ENCODE measurements around the gene KRTAP4-6.
"Not testable (repeated sequence)": the region's sequence is repeated elsewhere in the genome, so short reads cannot be mapped to it uniquely, and the experiment has no call there.

The KRTAP4-6 gene

DNA sequence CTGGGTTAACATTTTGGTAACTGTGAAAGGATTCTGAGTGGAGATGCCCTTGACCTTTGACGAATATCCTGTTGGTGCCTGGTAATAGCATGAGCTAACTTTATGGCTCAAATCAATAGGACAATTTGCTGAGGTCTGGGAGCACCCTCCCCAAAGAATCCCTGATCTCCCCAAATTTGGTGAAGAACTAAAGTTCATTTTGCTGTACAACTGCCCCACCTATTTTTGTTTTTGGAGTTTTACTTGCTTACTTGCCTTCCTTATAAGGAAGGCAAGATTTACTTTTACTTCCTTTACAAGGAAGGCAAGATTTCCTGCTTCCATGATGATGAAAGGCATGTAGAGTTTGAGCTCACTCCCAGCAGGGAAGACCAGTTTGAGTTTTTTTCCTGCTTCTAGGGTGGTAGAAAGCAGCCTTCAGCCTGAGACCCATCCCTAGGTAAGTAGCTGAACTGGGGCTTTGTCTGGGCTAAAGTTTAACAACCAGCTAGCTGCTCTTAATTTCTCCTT lies 32.3 kb downstream of the KRTAP4-6 start:
- Mint-ChIP-seq H3K9me3 (peaks cover 25% of the 10 kb centered on the region), H3K36me3 (ENCODE audit: low read depth) (peaks cover 8% of the 10 kb centered on the region), H3K4me3 (no peak overlapping the region), H3K27me3 (ENCODE audit: low read depth, poor library complexity) (peaks cover 4% of the 10 kb centered on the region), H3K4me1 (no peaks in the 10 kb centered on the region), H3K27ac (no peak overlapping the region)
- DNase-seq = no peak
- TF ChIP-seq, protein P1, sequence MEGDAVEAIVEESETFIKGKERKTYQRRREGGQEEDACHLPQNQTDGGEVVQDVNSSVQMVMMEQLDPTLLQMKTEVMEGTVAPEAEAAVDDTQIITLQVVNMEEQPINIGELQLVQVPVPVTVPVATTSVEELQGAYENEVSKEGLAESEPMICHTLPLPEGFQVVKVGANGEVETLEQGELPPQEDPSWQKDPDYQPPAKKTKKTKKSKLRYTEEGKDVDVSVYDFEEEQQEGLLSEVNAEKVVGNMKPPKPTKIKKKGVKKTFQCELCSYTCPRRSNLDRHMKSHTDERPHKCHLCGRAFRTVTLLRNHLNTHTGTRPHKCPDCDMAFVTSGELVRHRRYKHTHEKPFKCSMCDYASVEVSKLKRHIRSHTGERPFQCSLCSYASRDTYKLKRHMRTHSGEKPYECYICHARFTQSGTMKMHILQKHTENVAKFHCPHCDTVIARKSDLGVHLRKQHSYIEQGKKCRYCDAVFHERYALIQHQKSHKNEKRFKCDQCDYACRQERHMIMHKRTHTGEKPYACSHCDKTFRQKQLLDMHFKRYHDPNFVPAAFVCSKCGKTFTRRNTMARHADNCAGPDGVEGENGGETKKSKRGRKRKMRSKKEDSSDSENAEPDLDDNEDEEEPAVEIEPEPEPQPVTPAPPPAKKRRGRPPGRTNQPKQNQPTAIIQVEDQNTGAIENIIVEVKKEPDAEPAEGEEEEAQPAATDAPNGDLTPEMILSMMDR (IDR thresholded peaks at IDR 0.05) = no peak

DNA sequence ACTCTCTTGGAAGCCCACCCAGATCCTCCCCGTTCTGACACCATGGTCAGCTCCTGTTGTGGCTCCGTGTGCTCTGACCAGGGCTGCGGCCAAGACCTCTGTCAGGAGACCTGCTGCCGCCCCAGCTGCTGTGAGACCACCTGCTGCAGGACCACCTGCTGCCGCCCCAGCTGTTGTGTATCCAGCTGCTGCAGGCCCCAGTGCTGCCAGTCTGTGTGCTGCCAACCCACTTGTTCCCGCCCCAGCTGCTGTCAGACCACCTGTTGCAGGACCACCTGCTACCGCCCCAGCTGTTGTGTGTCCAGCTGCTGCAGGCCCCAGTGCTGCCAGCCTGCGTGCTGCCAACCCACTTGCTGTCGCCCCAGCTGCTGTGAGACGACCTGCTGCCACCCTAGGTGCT lies 35.0 kb downstream of the KRTAP4-6 start, which contains the start of gene KRTAP4-9:
TSS of gene KRTAP4-9 (plus strand) at position 43 of the 400 bp plus-strand sequence. CDS start at position 43, 0 bp downstream.
- not testable (repeated sequence) for H3K4me3 Mint-ChIP-seq; H3K27ac Mint-ChIP-seq; H3K4me1 Mint-ChIP-seq; H3K36me3 Mint-ChIP-seq (ENCODE audit: low read depth); DNase-seq; H3K27me3 Mint-ChIP-seq (ENCODE audit: low read depth, poor library complexity); H3K9me3 Mint-ChIP-seq

DNA sequence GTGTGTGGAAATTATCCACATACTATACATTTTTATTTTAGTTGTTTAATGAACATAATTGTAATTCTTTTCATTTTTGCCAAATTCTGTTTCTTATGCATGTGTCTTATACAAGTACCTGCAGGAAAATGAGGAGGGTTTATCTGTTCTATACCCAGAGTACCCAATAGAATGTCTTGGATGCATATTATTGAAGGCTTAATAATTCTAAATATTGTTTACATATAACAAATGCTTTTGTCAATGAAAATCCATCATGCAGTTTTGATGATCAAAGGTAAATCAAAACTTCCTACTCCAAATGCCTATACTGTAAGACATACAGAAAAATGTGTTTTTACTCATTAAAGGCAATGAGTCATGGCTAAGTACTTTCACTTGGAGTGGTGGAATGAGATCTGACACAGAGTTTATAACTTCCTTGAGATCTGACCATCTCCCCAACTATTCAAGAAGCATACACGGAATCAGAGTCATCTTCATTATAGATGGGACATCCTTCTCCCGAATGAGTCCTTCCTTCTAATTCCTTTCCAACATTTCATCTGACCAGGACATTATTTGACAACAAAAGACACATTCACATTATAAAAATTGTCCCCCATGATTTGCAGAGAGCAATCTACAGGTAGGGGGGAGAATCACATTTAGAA lies 35.8 kb downstream of the KRTAP4-6 start:
- not testable (repeated sequence) for H3K4me1 Mint-ChIP-seq; H3K9me3 Mint-ChIP-seq; H3K27ac Mint-ChIP-seq; H3K27me3 Mint-ChIP-seq (ENCODE audit: low read depth, poor library complexity); DNase-seq; H3K36me3 Mint-ChIP-seq (ENCODE audit: low read depth); H3K4me3 Mint-ChIP-seq

DNA sequence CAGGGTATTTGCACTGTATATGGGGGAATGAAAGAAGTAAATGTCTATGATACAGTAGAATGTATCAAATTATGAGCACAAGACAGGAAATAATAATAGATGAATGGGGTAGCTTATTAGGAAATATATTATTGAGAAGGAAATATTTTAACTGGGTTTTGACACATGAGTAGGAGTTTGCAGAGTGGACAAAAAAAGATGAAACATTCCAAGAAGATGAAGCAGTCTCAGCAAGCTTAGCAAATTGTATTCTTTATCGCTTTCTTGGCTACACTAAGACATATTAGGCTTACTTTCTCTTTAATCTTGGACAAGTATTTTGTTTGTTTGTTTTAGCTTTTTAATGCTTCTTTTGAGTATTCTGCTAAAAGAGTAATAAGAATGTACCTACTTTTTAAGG lies 36.4 kb downstream of the KRTAP4-6 start:
- no peaks in the 10 kb centered on the region for H3K4me1 Mint-ChIP-seq
- no peaks in the 10 kb centered on the region for H3K9me3 Mint-ChIP-seq
- H3K4me3 Mint-ChIP-seq = no peak overlapping the region
- no peaks in the 10 kb centered on the region for H3K36me3 Mint-ChIP-seq (ENCODE audit: low read depth)
- peaks cover 4% of the 10 kb centered on the region for H3K27me3 Mint-ChIP-seq (ENCODE audit: low read depth, poor library complexity)
- H3K27ac Mint-ChIP-seq = no peak overlapping the region
- TF ChIP-seq, protein P1 (IDR thresholded peaks at IDR 0.05) = no peak
- DNase-seq = no peak

DNA sequence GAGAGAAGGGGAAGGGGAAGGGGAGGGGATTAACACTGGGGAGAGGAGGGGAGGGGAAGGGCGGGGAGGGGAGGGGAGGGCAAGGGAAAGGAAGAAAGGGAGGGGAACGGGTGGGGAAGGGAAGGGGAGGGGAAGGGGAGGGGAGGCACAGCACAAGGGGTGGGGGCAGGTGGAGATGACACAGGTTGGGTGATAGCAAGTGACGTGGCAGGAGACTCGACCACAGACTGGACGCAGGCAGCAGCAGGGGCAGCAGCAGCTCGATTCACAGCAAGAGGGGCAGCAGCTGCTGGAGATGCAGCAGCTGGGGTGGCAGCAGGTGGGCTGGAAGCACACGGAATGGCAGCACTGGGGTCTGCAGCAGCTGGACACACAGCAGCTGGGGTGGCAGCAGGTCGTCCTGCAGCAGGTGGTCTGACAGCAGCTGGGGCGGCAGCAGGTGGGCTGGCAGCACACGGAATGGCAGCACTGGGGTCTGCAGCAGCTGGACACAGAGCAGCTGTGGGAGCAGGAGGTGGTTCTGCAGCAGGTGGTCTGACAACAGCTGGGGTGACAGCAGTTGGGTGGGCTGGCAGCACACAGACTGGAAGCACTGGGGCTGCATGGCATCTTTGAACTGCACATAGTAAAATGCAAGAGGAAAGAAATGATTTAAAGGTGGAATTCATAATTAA lies 38.6 kb downstream of the KRTAP4-6 start, which contains the start of gene KRTAP4-16:
TSS of gene KRTAP4-16 (minus strand) at position 624 of the 674 bp plus-strand sequence. CDS start at position 624, 0 bp downstream.
- Mint-ChIP-seq H3K36me3 (ENCODE audit: low read depth) (no peaks in the 10 kb centered on the region), H3K4me1 (no peaks in the 10 kb centered on the region), H3K27me3 (ENCODE audit: low read depth, poor library complexity) (peaks cover 15% of the 10 kb centered on the region), H3K4me3 (no peak within 1 kb of the TSS), H3K27ac (no peak within 1 kb of the TSS), H3K9me3 (no peaks in the 10 kb centered on the region)
- TF ChIP-seq, protein P1 (IDR thresholded peaks at IDR 0.05) = no peak
- no peak for DNase-seq

DNA sequence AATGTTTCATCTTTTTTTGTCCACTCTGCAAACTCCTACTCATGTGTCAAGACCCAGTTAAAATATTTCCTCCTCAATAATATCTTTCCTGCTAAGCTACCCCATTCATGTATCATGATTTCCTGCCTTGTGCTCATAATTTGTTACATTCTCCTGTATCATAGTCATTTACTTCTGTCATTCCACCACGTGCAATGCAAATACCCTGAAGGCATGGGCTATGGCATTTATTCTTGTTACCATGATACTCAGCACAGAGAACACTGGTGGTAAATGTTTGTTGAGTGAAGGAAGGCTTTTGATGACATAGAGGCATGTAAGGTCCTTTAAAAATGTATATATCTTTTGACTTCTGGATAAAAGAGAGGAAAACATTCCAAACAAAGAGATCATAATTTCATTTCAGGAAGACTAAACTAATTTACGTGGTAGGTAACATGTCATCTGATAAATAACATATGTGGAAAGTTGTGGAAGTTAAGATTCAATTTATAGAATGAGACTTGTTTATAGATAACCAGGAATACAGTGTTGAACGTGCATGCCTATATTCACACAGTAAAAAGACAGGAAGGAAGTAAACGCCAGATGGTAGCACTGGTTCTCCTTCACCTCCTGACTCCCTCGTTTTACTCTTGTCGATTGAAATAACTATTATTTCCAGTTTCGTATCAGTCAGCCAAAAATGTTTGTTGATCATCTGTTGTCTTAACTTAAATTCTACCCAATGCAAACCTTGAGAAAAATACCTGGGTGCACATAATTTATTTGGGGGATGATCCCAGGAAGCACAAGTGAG lies 40.5 kb downstream of the KRTAP4-6 start:
- DNase-seq, H3K4me3 Mint-ChIP-seq: not testable (repeated sequence)
- peaks cover 15% of the 10 kb centered on the region for H3K27me3 Mint-ChIP-seq (ENCODE audit: low read depth, poor library complexity)

DNA sequence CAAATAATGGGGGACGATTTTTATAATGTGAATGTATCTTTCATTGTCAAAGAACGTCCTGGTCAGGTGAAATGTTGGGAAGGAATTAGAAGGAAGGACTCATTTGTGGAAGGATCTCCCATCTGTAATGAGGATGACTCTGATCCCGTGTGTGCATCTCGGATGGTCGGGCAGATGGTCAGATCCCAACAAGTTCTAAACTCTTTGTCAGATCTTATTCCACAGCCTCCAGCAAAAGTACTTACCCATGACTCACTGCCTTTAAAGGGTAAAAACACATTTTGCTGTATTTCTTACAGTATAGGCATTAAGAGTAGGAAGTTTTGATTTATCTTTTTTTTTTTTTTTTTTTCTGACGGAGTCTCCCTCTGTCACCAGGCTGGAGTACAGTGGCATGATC lies 41.9 kb downstream of the KRTAP4-6 start:
- no peaks in the 10 kb centered on the region for H3K36me3 Mint-ChIP-seq (ENCODE audit: low read depth)
- H3K27me3 Mint-ChIP-seq (ENCODE audit: low read depth, poor library complexity) = peaks cover 12% of the 10 kb centered on the region
- H3K9me3 Mint-ChIP-seq = peaks cover 5% of the 10 kb centered on the region
- H3K27ac Mint-ChIP-seq = no peak overlapping the region
- no peaks in the 10 kb centered on the region for H3K4me1 Mint-ChIP-seq
- no peak overlapping the region for H3K4me3 Mint-ChIP-seq
- TF ChIP-seq, protein P1 (IDR thresholded peaks at IDR 0.05) = no peak
- no peak for DNase-seq

More for the DNA sequence above, 40.5 kb downstream of the KRTAP4-6 start:
- not testable (repeated sequence) for H3K36me3 Mint-ChIP-seq (ENCODE audit: low read depth); H3K4me1 Mint-ChIP-seq; H3K27ac Mint-ChIP-seq; H3K9me3 Mint-ChIP-seq
